GM10248 (cell line): ENCODE data around the gene HPS5.

Source experiments
- CTCF ChIA-PET: fragments of 300-600 bp; sonication (Branson Sonifier 250); formaldehyde crosslinking; extraction: SDS; loops from one replicate; lab custom pipeline; 2021; ENCODE audit warnings: antibody characterized with exemption; lab: Yijun Ruan, JAX
- POLR2A ChIA-PET: fragments of 350-650 bp; sonication (Branson Sonifier 250); formaldehyde crosslinking; extraction: SDS; loops from one replicate; lab custom pipeline; 2020; ENCODE audit warnings: antibody characterized with exemption; lab: Yijun Ruan, JAX
- DNase-seq: peaks from one replicate; pipeline ENCODE4 v3.0.0; 2012; ENCODE audit errors: extremely low spot score
- TF ChIP-seq, protein P1 (sequence below): IDR thresholded peaks from 2 replicates; pipeline ENCODE4 v1.5.1; 2012; ENCODE audit warnings: mild to moderate bottlenecking, low read depth; ENCODE audit errors: extremely low read depth, missing control alignments, control extremely low read depth

HPS5 gene

DNA sequence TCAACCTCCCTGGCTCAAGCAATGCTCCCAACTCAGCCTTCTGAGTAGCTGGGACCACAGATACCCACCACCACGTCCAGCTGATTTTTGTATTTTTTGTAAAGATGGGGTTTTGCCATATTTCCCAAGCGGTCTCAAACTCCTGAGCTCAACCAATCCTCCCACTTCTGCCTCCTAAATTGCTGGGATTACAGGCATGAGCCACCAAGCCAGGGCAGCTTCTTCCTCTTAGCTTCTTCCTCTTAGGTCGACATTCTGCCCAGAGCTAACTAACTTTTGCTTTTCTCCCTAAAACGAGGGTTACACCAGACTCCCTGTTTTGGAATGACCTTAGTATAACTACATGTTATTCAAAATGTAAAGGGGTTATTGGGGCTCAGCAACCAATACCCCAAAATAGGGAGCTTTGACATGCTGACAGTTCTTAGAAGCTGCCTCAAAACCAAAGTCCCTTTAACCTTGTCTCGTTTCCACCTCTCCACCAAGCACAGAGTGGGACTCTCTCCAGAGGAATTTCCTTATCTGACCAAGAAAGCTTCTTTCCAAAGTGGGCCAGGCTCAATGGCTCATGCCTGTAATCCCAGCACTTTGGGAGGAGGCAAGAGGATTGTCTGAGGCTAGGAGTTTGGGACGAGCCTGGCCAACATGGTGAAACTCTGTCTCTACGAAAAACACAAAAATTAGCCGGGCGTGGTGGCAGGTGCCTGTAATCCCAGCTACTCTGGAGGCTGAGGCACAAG, 7.0 kb downstream of the HPS5 start:
- TF ChIP-seq, protein P1, sequence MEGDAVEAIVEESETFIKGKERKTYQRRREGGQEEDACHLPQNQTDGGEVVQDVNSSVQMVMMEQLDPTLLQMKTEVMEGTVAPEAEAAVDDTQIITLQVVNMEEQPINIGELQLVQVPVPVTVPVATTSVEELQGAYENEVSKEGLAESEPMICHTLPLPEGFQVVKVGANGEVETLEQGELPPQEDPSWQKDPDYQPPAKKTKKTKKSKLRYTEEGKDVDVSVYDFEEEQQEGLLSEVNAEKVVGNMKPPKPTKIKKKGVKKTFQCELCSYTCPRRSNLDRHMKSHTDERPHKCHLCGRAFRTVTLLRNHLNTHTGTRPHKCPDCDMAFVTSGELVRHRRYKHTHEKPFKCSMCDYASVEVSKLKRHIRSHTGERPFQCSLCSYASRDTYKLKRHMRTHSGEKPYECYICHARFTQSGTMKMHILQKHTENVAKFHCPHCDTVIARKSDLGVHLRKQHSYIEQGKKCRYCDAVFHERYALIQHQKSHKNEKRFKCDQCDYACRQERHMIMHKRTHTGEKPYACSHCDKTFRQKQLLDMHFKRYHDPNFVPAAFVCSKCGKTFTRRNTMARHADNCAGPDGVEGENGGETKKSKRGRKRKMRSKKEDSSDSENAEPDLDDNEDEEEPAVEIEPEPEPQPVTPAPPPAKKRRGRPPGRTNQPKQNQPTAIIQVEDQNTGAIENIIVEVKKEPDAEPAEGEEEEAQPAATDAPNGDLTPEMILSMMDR: no peak
- POLR2A ChIA-PET: no interaction called here
- CTCF ChIA-PET: interaction anchor here (1.1 to 2.5 kb wide), 10 partner anchors 9 to 71 kb away, joined by 3 to 11 read pairs (median 3); no protein-coding TSS in a partner anchor
- DNase-seq: no peak

DNA sequence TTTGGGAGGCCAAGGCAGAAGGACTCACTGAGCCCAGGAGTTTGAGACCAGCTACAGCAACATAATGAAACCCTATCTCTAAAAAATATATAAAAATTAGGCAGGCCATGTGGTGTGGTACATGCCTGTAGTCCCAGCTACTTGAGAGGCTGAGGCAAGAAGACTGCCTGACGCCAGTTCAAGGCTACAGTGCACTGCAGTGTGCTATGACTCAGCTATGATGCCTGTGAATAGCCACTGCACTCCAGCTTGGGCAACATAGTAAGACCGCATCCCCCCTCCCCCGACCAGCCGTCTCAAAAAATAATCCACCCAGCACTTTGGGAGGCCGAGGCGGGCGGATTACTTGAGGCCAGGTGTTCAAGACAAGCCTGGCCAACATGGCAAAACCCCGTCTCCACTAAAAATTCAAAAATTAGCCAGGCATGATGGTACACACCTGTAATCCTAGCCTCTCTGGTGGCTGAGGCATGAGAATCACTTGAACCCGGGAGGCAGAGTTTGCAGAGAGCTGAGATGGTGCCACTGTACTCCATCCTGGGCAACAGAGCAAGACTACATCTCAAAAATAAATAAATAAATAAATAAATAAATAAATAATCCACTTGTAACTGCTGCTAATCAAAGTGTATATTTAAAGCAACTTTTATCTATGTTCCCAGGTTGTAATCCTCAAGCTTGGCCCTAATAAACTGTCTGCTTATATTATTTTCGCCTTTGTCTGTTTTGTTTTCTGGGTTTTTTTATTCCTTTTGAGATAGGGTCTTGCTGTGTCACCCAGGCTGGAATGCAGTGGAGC, 7.8 kb downstream of the HPS5 start:
- DNase-seq: no peak
- ChIA-PET POLR2A (interaction anchor here (0.5 kb wide), 1 partner anchor 28 kb away, joined by 3 read pairs; no protein-coding TSS in a partner anchor), CTCF (interaction anchor here (0.9 to 2.5 kb wide), 10 partner anchors 8 to 70 kb away, joined by 3 to 11 read pairs (median 3); no protein-coding TSS in a partner anchor)
- TF ChIP-seq, protein P1: no peak

DNA sequence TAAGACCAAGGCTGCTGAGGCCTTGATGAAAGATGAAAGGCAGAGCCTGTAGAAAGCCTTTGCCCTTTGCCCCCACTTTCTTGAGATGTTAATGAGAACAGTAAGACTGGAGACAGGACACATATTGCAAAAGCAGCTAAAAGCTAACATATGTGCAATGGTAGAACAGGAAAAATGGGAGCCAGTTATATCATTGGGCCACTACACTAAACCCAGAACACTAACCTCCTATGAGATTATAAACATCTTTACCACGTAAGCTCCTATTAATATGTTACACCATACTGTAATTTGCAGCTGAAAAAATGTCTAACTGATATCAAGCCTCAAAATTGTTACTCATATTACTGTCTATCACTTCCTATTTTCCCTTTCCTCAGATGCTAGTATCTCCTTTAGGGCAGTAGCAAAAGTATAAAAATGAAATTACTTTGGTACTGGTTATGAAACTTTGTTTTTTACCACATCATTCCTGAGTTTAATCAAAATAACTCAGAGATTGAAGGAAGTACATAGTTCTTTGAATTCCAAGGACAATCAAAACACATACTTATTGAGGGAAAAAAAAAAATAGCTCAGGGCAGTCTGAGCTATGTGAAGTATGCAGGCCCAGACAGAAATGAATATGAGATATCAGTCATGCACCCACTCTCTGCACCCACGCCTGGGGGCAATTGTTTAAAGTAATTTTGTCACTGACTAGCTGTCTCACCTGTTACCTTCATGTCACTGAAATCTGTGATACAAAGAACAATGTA, 9.1 kb downstream of the HPS5 start:
- DNase-seq: no peak
- POLR2A ChIA-PET: interaction anchor here (0.6 to 1.0 kb wide), 3 partner anchors 9 to 81 kb away, joined by 3 to 4 read pairs (median 3); partner anchors contain the start of genes HPS5 and LDHA
- TF ChIP-seq, protein P1: no peak
- CTCF ChIA-PET: interaction anchor here (0.7 to 3.2 kb wide), 8 partner anchors 8 to 415 kb away, joined by 3 to 10 read pairs (median 3); no protein-coding TSS in a partner anchor

DNA sequence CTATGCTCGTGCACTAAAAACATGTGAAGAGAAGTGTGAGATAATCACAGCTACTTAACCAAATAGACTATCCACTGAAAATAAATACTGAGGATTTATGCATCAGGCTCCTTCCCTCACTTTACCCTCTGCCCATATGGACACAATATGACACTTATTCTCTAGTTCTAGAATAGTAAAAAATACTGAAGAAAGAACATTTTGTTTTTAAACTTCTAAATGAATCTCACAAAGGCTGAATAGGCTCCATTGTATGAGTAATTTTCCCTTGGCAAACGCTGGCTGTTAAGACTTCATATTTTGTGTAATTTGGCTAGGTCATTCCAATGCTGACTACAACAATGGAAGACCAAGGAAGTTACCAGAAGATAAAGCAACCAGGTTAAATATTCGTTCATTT, 9.9 kb downstream of the HPS5 start:
- TF ChIP-seq, protein P1: no peak
- DNase-seq: no peak
- CTCF ChIA-PET: interaction anchor here (1.3 to 3.2 kb wide), 4 partner anchors 9 to 68 kb away, joined by 3 to 9 read pairs (median 5); no protein-coding TSS in a partner anchor
- POLR2A ChIA-PET: no interaction called here

DNA sequence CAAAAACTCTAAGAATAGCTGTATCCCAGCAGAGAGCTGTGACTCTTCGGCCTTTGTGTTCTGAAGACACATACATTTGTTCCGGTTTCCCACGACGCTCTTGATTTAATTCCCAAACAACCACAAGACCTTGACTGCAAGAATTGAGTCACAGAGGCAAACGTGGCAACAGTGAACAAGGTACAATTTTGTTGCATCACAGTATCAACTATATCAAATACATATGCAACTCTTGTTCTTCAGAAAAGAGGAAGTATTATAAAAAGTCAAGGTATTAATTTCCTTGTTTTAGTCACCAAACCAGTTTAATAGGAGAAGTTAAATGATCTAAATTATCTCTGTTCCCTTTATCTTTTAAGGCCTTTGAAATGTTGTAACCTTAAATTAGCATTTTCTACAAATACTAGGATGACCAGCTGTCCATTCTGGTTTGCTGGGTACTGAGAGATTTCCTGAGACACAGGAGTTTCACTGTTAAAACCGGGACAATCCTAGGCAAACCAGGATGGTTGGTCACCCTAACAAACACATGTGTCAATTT, 11.1 kb downstream of the HPS5 start:
- POLR2A ChIA-PET: no interaction called here
- TF ChIP-seq, protein P1: no peak
- peak; percentile 37 for DNase-seq
- CTCF ChIA-PET: interaction anchor here (1.0 to 3.2 kb wide), 6 partner anchors 10 to 67 kb away, joined by 3 to 9 read pairs (median 3); no protein-coding TSS in a partner anchor
